ENCODE measurements around the gene UBAC1.
A peak's percentile ranks its signal among the peaks of the same experiment; 100 is the strongest.

Gene UBAC1

GRCh38 chr9:135961277-135961715 is at the start of gene UBAC1:
TSS of gene UBAC1 (minus strand) at chr9:135961373. CDS start at chr9:135961162, 211 bp downstream.
- peak; percentile 93 for DNase-seq
- in situ Hi-C loops (cut with HindIII; ENCODE audit: low pct_ligation_motif_present, low pct_unique_long_range_greater_than_20kb, low sequenced_read_pairs) = no loop called here

GRCh38 chr9:136010615-136011361 is 49.6 kb upstream of the UBAC1 start:
- DNase-seq = no peak
- in situ Hi-C loops (cut with HindIII; ENCODE audit: low pct_ligation_motif_present, low pct_unique_long_range_greater_than_20kb, low sequenced_read_pairs) = no loop called here

GRCh38 chr9:136010176-136010575 is 49.0 kb upstream of the UBAC1 start:
- in situ Hi-C loops (cut with HindIII; ENCODE audit: low pct_ligation_motif_present, low pct_unique_long_range_greater_than_20kb, low sequenced_read_pairs) = no loop called here
- no peak for DNase-seq

- DNase-seq = no peak
- in situ Hi-C loops (cut with HindIII; ENCODE audit: low pct_ligation_motif_present, low pct_unique_long_range_greater_than_20kb, low sequenced_read_pairs) = no loop called here
Observed at GRCh38 chr9:136009516-136009915, 48.3 kb upstream of the UBAC1 start.

- in situ Hi-C loops (cut with HindIII; ENCODE audit: low pct_ligation_motif_present, low pct_unique_long_range_greater_than_20kb, low sequenced_read_pairs) = no loop called here
- no peak for DNase-seq
Observed at GRCh38 chr9:136008693-136008997, 47.5 kb upstream of the UBAC1 start.

- in situ Hi-C loops (cut with HindIII; ENCODE audit: low pct_ligation_motif_present, low pct_unique_long_range_greater_than_20kb, low sequenced_read_pairs) = no loop called here
- DNase-seq = no peak
Observed at GRCh38 chr9:136007934-136008692, 46.9 kb upstream of the UBAC1 start.

- in situ Hi-C loops (cut with HindIII; ENCODE audit: low pct_ligation_motif_present, low pct_unique_long_range_greater_than_20kb, low sequenced_read_pairs) = no loop called here
- no peak for DNase-seq
Observed at GRCh38 chr9:136007276-136007933, 46.2 kb upstream of the UBAC1 start.

- in situ Hi-C loops (cut with HindIII; ENCODE audit: low pct_ligation_motif_present, low pct_unique_long_range_greater_than_20kb, low sequenced_read_pairs) = no loop called here
Observed at GRCh38 chr9:136006169-136006568, 45.0 kb upstream of the UBAC1 start.

GRCh38 chr9:136004712-136005111 is 43.5 kb upstream of the UBAC1 start:
- no peak for DNase-seq
- in situ Hi-C loops (cut with HindIII; ENCODE audit: low pct_ligation_motif_present, low pct_unique_long_range_greater_than_20kb, low sequenced_read_pairs) = no loop called here

More at GRCh38 chr9:136006169-136006568, 45.0 kb upstream of the UBAC1 start:
- no peak for DNase-seq

GRCh38 chr9:136004219-136004618 is 43.0 kb upstream of the UBAC1 start:
- in situ Hi-C loops (cut with HindIII; ENCODE audit: low pct_ligation_motif_present, low pct_unique_long_range_greater_than_20kb, low sequenced_read_pairs) = no loop called here
- no peak for DNase-seq

- in situ Hi-C loops (cut with HindIII; ENCODE audit: low pct_ligation_motif_present, low pct_unique_long_range_greater_than_20kb, low sequenced_read_pairs) = no loop called here
- DNase-seq = no peak
Observed at GRCh38 chr9:136003411-136004218, 42.4 kb upstream of the UBAC1 start.

- in situ Hi-C loops (cut with HindIII; ENCODE audit: low pct_ligation_motif_present, low pct_unique_long_range_greater_than_20kb, low sequenced_read_pairs) = no loop called here
- no peak for DNase-seq
Observed at GRCh38 chr9:136002881-136003280, 41.7 kb upstream of the UBAC1 start.

- in situ Hi-C loops (cut with HindIII; ENCODE audit: low pct_ligation_motif_present, low pct_unique_long_range_greater_than_20kb, low sequenced_read_pairs) = no loop called here
Observed at GRCh38 chr9:136002215-136002614, 41.0 kb upstream of the UBAC1 start.

GRCh38 chr9:136001231-136001630 is 40.1 kb upstream of the UBAC1 start:
- in situ Hi-C loops (cut with HindIII; ENCODE audit: low pct_ligation_motif_present, low pct_unique_long_range_greater_than_20kb, low sequenced_read_pairs) = no loop called here
- no peak for DNase-seq

More at GRCh38 chr9:136002215-136002614, 41.0 kb upstream of the UBAC1 start:
- no peak for DNase-seq

GRCh38 chr9:135998410-135999071 is 37.4 kb upstream of the UBAC1 start:
- DNase-seq = no peak
- in situ Hi-C loops (cut with HindIII; ENCODE audit: low pct_ligation_motif_present, low pct_unique_long_range_greater_than_20kb, low sequenced_read_pairs) = no loop called here

GRCh38 chr9:135998016-135998380 is 36.8 kb upstream of the UBAC1 start:
- in situ Hi-C loops (cut with HindIII; ENCODE audit: low pct_ligation_motif_present, low pct_unique_long_range_greater_than_20kb, low sequenced_read_pairs) = no loop called here
- DNase-seq = no peak

GRCh38 chr9:135997090-135998015 is 36.2 kb upstream of the UBAC1 start:
- no peak for DNase-seq
- in situ Hi-C loops (cut with HindIII; ENCODE audit: low pct_ligation_motif_present, low pct_unique_long_range_greater_than_20kb, low sequenced_read_pairs) = no loop called here

All from ACHN (cell line).